ENCODE results near the gene GLT8D1. TPM values are rescaled to one million over a fixed set of nuclear protein-coding genes. Genes with fewer than 3 reads are reported as not detected.

The GLT8D1 gene
- total and polyA plus RNA-seq, 2 of the 4 experiments (the other 2 are of a cell fraction): 87.8 to 124 TPM

DNA sequence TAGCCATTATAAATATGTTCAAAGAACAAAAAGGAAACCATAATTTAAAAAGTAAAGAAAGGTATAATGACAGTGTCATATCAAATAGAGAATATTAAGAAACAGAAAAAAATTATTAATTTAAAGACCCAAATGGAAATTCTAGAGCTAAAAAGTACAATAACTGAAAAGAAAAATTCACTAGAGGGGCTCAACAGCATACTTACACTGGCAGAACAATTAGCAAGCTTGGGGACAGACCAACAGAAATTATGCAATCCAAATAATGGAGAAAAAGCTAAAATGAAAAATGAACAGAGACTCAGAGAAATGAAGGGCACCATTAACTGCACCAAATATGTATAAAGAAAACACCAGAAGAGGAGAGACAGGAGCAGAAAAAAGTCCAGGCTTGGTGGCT is 14.0 kb upstream of the GLT8D1 start:
- no peaks in the 10 kb centered on the region for H3K9me3 ChIP-seq (ENCODE audit: control insufficient read depth, insufficient read depth, low read length)
- no peak overlapping the region for H2BK20ac ChIP-seq (ENCODE audit: low read depth, low read length)
- no peaks in the 10 kb centered on the region for H3K27me3 ChIP-seq (ENCODE audit: control insufficient read depth, insufficient read depth, low read length)
- CTCF ChIA-PET: no interaction called here
- no peak overlapping the region for H3K56ac ChIP-seq (ENCODE audit: extremely low read depth, insufficient read depth, low read length)
- no peaks in the 10 kb centered on the region for H4K20me1 ChIP-seq (ENCODE audit: insufficient read depth, low read length)
- H3K36me3 ChIP-seq (ENCODE audit: control insufficient read depth, insufficient read depth, low read length): no peaks in the 10 kb centered on the region; the same call in 1 of the 2 replicates
- no peak overlapping the region for H3K9ac ChIP-seq (ENCODE audit: low read depth, low read length)
- H3K9me1 ChIP-seq (ENCODE audit: insufficient read depth, low read length): no peaks in the 10 kb centered on the region
- H3K4me2 ChIP-seq (ENCODE audit: low read depth, low read length): no peak overlapping the region
- no peak overlapping the region for H4K5ac ChIP-seq (ENCODE audit: low read depth, low read length)
- no peak overlapping the region for H3K4ac ChIP-seq (ENCODE audit: low read depth, low read length)
- H2AK5ac ChIP-seq (ENCODE audit: low read depth, low read length): no peak overlapping the region
- no peak overlapping the region for H2BK5ac ChIP-seq (ENCODE audit: low read depth, low read length, poor library complexity, severe bottlenecking)
- POLR2A ChIA-PET (ENCODE audit: unreplicated experiment): no interaction called here
- dilution Hi-C loops (cut with HindIII; ENCODE audit: low sequenced_read_pairs, unreplicated experiment): no loop called here
- H2BK15ac ChIP-seq (ENCODE audit: low read depth, low read length): no peak overlapping the region
- H2BK120ac ChIP-seq (ENCODE audit: low read depth, low read length): no peak overlapping the region
- in situ Hi-C loops (cut with MboI; ENCODE audit: low sequenced_read_pairs): no loop called here
- H3K27ac ChIP-seq (ENCODE audit: insufficient read depth, low read length): no peak overlapping the region
- intact Hi-C loops (cut with micrococcal nuclease): no loop called here
- H3K23ac ChIP-seq (ENCODE audit: low read depth, low read length): no peak overlapping the region
- BruUV-seq (replicated peaks): no TSS peak
- TF ChIP-seq CEBPB (IDR thresholded peaks at IDR 0.05; ENCODE audit: low read depth, low read length) (no peak), SMC3 (IDR thresholded peaks at IDR 0.05; ENCODE audit: low read depth, low read length) (no peak), RFX5 (IDR thresholded peaks at IDR 0.05; ENCODE audit: low read depth, low read length) (no peak), CHD1 (IDR thresholded peaks at IDR 0.05; ENCODE audit: low read depth, low read length) (no peak), BHLHE40 (IDR thresholded peaks at IDR 0.05; ENCODE audit: low read depth, low read length) (no peak), MAFK (IDR thresholded peaks at IDR 0.05; ENCODE audit: low read depth, low read length) (no peak), MAZ (IDR thresholded peaks at IDR 0.05; ENCODE audit: borderline replicate concordance, low read depth, low read length) (no peak), NFE2L2 (IDR thresholded peaks at IDR 0.05; ENCODE audit: low read depth, low read length) (no peak), MXI1 (IDR thresholded peaks at IDR 0.05; ENCODE audit: borderline replicate concordance, low read depth, low read length) (no peak), RCOR1 (IDR thresholded peaks at IDR 0.05; ENCODE audit: insufficient replicate concordance, low read length) (no peak), RAD21 (IDR thresholded peaks at IDR 0.05; ENCODE audit: low read length) (no peak), POLR2A (IDR thresholded peaks at IDR 0.05; ENCODE audit: low read depth, low read length) (no peak), FOS (IDR thresholded peaks at IDR 0.05; ENCODE audit: low read depth, low read length) (no peak)
- TF ChIP-seq, protein P1, sequence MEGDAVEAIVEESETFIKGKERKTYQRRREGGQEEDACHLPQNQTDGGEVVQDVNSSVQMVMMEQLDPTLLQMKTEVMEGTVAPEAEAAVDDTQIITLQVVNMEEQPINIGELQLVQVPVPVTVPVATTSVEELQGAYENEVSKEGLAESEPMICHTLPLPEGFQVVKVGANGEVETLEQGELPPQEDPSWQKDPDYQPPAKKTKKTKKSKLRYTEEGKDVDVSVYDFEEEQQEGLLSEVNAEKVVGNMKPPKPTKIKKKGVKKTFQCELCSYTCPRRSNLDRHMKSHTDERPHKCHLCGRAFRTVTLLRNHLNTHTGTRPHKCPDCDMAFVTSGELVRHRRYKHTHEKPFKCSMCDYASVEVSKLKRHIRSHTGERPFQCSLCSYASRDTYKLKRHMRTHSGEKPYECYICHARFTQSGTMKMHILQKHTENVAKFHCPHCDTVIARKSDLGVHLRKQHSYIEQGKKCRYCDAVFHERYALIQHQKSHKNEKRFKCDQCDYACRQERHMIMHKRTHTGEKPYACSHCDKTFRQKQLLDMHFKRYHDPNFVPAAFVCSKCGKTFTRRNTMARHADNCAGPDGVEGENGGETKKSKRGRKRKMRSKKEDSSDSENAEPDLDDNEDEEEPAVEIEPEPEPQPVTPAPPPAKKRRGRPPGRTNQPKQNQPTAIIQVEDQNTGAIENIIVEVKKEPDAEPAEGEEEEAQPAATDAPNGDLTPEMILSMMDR (conservative IDR thresholded peaks at IDR 0.05; ENCODE audit: low read depth, low read length): no peak
- TF ChIP-seq, protein P2, sequence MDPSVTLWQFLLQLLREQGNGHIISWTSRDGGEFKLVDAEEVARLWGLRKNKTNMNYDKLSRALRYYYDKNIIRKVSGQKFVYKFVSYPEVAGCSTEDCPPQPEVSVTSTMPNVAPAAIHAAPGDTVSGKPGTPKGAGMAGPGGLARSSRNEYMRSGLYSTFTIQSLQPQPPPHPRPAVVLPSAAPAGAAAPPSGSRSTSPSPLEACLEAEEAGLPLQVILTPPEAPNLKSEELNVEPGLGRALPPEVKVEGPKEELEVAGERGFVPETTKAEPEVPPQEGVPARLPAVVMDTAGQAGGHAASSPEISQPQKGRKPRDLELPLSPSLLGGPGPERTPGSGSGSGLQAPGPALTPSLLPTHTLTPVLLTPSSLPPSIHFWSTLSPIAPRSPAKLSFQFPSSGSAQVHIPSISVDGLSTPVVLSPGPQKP (IDR thresholded peaks at IDR 0.05; ENCODE audit: borderline replicate concordance, low read depth, low read length): no peak
- TF ChIP-seq, protein P3, sequence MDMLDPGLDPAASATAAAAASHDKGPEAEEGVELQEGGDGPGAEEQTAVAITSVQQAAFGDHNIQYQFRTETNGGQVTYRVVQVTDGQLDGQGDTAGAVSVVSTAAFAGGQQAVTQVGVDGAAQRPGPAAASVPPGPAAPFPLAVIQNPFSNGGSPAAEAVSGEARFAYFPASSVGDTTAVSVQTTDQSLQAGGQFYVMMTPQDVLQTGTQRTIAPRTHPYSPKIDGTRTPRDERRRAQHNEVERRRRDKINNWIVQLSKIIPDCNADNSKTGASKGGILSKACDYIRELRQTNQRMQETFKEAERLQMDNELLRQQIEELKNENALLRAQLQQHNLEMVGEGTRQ (IDR thresholded peaks at IDR 0.05; ENCODE audit: low read depth, low read length): no peak
- no peak overlapping the region for H2AK9ac ChIP-seq (replicated peaks; ENCODE audit: low read depth, low read length, poor library complexity)
- ATAC-seq (ENCODE audit: low read depth) (no peak), DNase-seq (no peak)
- H4K91ac ChIP-seq (ENCODE audit: insufficient read depth, low read depth, low read length): no peak overlapping the region
- no peak overlapping the region for H3K14ac ChIP-seq (replicated peaks; ENCODE audit: low read depth, low read length)
- H3K18ac ChIP-seq (ENCODE audit: low read depth, low read length): no peak overlapping the region
- H4K8ac ChIP-seq (ENCODE audit: low read depth in 2 of 2, low read length in 2 of 2): no peak overlapping the region
- no peaks in the 10 kb centered on the region for H3K4me1 ChIP-seq (ENCODE audit: control insufficient read depth, insufficient read depth, low read length)
- no peak overlapping the region for H3K4me3 ChIP-seq (ENCODE audit: insufficient read depth, low read depth, low read length)
- no peaks in the 10 kb centered on the region for H3K79me1 ChIP-seq (ENCODE audit: low read depth in 1 of 2, low read length in 2 of 2)
- no peak overlapping the region for H2AFZ ChIP-seq (replicated peaks; ENCODE audit: low read length, poor library complexity)

Measured in IMR-90 (cell line).